ENCODE measurements around the gene RAI14.

GRCh38 chr5:34697308-34698108, 41.4 kb downstream of the RAI14 start:
- TF ChIP-seq POLR2A (IDR thresholded peaks at IDR 0.05; ENCODE audit: low read depth, low read length) (no peak), CTCF (IDR thresholded peaks at IDR 0.05; ENCODE audit: extremely low read depth in 1 of 2, insufficient read depth in 1 of 2, low read depth in 1 of 2, low read length in 2 of 2) (no peak), JUN (IDR thresholded peaks at IDR 0.05; ENCODE audit: borderline replicate concordance, insufficient read depth, insufficient read length, low read depth) (no peak), EZH2 (IDR thresholded peaks at IDR 0.05; ENCODE audit: borderline replicate concordance, low read depth, low read length, severe bottlenecking) (no peak), GATA2 (IDR thresholded peaks at IDR 0.05; ENCODE audit: insufficient read depth, insufficient read length, low read depth, low read length) (no peak), POLR2AphosphoS5 (IDR thresholded peaks at IDR 0.05; ENCODE audit: insufficient read depth, low read depth, low read length) (no peak)

All from endothelial cell of umbilical vein (primary cell).